HTERT RPE-1 (cell line): Measurements from ENCODE around the gene VPS25.
"Not testable (repeated sequence)": the region's sequence is repeated elsewhere in the genome, so short reads cannot be mapped to it uniquely, and the experiment has no call there.

Source experiments
- in situ Hi-C: fragments of 300-500 bp; cut with MboI; formaldehyde crosslinking; loops from 4 replicates; pipeline ENCODE4 v1.14.3; 2020; ENCODE audit warnings: low sequenced_read_pairs

VPS25 gene

GRCh38 chr17:42773290-42774035 is at the start of gene VPS25:
TSS of gene VPS25 (plus strand) at chr17:42773449. CDS start at chr17:42773476, 27 bp downstream.
- in situ Hi-C loops, result no loop called here

DNA sequence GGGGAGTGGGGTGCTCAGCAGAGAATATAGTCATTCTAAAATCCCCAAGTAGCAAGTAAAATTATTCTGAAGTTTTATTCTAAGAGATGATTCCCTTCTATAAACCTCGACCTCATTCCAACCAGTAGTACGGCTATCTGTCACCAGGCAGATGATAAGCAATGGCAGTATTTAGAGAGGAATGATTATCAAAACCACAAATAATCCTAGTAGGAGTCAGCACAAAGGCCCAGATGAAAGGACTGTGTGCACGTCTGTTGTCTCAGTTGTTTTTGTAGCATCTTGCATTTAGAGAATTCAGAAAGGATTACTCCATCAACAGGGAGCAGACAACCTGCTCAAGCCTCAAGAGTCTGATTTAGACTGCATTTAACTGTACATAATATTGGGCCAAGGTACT is 49.6 kb upstream of the VPS25 start:
- in situ Hi-C loops, result no loop called here

DNA sequence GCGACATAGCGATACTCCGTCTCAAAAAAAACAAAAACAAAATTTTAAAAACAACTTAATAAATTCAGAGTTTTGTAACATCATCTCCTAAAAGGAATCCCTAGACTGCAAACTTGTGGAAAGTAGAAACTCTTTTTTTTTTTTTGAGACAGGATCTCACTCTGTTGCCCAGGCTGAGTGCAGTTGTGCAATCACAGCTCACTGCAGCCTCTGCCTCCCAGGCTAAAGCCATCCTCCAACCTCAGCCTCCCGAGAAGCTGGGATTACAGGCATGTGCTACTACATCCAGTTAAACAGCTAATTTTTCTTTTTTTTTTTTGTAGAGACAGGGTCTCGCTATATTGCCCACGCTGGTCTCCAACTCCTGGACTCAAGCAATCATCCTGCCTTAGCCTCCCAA is 48.1 kb upstream of the VPS25 start:
- in situ Hi-C loops, result no loop called here

GRCh38 chr17:42740699-42741098 is 32.5 kb upstream of the VPS25 start:
- in situ Hi-C loops, result no loop called here

- in situ Hi-C loops, result not testable (repeated sequence)
Observed at GRCh38 chr17:42742916-42743315, 30.3 kb upstream of the VPS25 start.

DNA sequence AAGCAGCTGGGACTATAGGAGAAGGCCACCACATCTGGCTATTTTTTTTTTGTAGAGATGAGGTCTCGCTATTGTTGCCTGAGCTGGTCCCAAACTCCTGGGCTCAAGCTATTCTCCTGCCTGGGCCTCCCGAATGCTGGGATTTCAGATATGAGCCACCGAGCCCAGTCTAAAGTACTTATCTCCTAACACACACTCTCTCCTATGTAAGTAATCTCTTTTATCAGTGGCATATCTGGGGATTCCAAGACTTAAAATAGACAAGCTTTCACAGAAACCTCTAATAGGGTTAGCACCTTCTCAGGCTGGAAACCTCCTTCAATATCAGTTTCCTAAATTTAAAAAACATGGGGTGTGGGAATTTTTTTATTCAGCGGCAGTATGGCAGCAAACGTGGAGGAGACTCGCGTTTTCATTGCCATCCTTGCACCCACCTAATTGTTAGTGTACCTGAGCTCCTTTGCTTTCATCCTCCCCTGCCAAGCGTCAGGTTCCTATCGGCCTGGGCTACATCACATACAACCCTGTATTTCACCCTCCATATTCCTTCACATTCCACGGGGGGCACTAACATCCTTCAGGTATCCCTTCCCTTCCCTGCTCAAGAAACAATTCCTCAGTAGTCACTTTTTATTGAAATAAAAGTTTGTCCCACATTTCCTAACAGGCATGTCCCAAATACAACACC is 29.5 kb upstream of the VPS25 start:
- in situ Hi-C loops, result no loop called here

- in situ Hi-C loops, result no loop called here
Observed at GRCh38 chr17:42744283-42744805, 28.9 kb upstream of the VPS25 start.

GRCh38 chr17:42744806-42745617 is 28.2 kb upstream of the VPS25 start, which contains the start of gene EZH1:
TSS of gene EZH1 (minus strand) at chr17:42745040. CDS start at chr17:42728941, 16,099 bp downstream.
- in situ Hi-C loops, result no loop called here

DNA sequence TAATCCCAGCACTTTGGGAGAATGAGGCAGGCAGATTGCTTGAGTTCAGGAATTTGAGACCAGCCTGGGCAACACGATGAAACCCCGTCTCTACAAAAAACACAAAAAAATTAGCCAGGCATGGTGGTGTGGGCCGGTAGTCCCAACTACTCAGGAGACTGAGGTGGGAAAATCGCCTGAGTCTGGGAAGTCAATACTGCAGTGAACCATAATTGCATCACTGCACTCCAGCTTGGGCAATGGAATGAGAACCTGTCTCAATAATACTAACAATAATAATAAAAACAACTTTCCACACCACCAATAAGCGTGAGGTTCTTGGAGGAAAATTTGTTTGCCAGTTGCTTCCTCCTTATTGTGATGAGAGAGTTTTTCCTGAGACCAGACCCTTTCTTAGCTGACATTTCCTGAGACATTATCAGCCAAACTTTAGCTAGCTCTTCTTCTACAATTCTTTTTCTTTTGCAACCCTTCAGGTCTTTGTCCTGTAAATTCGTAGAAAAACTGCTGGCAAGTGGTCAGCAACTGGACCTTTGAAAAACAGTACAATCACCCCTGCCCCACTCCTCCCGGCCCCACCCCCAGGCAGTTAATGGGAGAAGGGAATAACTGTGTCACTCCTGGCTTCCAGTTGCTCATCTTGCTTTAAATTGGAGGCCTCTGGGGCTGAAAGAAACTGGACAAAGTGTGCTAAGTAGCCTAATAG is 24.9 kb upstream of the VPS25 start:
- in situ Hi-C loops, result no loop called here

DNA sequence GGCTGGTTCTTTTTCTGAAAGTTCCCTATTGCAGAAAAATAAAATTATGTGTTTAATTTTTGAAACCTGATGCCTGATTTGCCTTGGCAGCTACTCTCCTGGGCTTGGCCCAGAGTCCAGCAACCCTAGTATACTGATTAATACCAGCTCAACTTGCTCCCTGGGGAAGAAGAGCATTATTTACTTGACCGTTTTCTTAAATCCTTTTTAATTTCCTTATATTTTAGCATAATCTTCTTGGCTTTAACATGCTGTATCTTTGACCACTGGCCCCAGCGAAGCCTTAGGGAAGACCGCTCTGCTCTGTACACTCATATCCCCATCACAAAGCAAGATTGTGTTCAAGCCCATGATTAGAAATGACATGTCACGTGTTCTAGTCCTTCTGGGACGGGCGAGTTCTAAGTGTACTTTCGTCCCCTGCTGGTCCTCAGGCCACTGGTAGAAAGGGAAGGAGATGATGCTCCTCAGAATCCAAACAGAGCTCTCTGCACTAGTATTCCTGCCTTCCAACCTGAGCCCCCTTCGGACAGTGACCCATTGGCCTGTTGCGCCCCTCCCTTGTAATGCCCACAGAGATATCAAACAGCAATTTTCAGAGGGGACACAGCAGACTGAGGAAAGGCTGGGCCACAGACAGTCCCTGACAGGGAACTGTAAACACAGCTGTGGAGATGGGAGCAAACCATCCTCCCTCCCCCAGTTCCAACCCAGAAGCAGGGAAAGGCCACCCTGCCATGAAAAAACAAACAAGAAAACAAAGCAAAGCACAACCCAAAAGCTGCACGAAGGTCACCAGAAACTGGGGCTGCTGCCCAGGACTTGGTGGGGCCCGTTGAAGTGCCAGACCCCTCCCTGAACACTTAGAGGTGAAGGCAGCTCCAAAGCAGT is 24.1 kb upstream of the VPS25 start:
- in situ Hi-C loops, result no loop called here

GRCh38 chr17:42750739-42751344 is 22.4 kb upstream of the VPS25 start:
- in situ Hi-C loops, result no loop called here

- in situ Hi-C loops, result no loop called here
Observed at GRCh38 chr17:42751628-42752027, 21.6 kb upstream of the VPS25 start.

DNA sequence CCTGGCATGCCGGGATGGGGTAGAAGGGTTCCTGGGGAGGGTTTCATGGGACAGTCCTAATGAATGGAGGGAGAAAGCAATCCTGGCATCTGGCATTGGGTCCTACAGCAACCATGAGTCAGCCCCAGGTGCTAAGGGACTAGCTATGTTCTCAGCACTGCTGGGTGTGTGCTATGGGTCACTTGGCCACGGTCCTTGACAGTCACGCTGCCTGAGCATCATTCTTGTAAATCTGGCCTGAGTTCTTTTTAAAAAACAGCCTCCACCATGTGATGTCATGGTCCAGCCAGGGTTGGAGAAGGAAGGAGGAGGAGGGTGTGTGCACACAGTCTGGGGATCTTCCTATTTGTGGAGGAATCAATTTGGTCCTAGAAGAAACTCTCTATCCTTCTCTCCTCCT is 18.5 kb upstream of the VPS25 start:
- in situ Hi-C loops, result no loop called here

- in situ Hi-C loops, result no loop called here
Observed at GRCh38 chr17:42759982-42760651, 13.1 kb upstream of the VPS25 start.

GRCh38 chr17:42760652-42761581 is 12.3 kb upstream of the VPS25 start, which contains the start of gene RAMP2:
TSS of gene RAMP2 (plus strand) at chr17:42761227. CDS start at chr17:42761262, 35 bp downstream.
- in situ Hi-C loops, result no loop called here

GRCh38 chr17:42761638-42762037 is 11.6 kb upstream of the VPS25 start:
- in situ Hi-C loops, result no loop called here

DNA sequence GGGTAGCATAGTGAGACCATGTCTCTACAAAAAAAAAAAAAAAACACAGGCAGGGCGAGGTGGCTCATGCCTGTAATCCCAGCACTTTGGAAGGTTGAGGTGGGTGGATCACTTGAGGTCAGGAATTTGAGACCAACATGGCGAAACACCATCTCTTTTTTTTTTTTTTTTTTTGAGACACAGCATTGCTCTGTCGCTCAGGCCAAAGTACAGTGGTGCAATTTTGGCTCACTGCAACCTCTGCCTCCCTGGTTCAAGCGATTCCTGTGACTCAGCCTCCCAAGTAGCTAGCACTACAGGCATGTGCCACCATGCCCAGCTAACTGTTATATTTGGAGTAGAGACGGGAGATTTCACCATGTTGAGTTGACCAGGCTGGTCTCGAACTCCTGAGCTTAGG is 7.1 kb upstream of the VPS25 start:
- in situ Hi-C loops, result no loop called here

DNA sequence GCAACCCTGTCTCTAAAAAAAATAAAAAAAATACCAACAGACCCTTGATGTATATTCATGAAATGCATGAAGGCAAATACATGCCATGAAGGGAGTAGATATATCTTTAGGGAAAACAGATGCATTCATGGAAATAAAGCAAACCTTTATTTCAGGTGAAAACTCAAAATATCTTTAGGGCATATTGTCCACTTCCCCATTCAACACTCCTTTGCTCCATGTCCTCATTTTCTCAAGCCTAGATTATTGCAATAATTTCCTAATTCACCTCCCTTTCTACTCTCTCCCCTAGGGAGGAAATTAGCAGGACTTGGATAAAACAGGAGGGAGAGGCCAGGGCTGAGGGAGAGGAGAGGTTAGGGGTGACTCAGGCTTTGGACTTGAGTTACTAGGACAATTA is 5.7 kb upstream of the VPS25 start:
- in situ Hi-C loops, result no loop called here
